Stimulated activated naive CD4-positive, alpha-beta T cell treated with Interleukin-2 at 50 U/mL for 16 hours (primary cell): ENCODE data around the gene UBE2QL1.

ENCODE experiments used
- DNase-seq: peaks from one replicate; lab custom pipeline; 2025; lab: John Stamatoyannopoulos, UW

The UBE2QL1 gene, protein sequence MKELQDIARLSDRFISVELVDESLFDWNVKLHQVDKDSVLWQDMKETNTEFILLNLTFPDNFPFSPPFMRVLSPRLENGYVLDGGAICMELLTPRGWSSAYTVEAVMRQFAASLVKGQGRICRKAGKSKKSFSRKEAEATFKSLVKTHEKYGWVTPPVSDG

DNA sequence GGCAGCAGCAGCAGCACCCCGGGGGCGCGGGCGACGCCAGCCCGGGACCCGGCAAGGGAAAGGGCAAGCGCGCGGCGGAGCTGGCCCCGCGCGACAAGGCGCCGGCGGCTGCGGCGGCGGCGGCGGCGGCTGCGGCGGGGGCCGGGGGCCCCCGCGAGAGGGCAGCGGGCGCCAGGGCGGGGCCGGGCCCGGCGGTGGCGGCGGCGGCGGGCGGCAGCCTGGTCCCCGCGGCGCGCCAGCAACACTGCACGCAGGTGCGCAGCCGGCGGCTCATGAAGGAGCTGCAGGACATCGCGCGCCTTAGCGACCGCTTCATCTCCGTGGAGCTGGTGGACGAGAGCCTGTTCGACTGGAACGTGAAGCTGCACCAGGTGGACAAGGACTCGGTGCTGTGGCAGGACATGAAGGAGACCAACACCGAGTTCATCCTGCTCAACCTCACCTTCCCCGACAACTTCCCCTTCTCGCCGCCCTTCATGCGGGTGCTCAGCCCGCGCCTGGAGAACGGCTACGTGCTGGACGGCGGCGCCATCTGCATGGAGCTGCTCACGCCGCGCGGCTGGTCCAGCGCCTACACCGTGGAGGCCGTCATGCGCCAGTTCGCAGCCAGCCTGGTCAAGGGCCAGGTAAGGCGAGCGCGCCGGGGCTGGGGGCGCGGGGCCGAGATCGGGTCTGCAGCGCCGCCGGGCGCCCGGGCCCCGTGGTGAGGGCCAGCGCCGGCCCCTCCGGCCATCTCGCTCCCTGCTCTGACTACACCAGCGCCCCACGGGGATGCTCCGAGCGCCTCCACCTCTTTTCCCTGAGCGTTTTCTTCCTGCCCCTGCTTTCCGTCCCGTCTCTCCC, at the start of gene UBE2QL1:
TSS of gene UBE2QL1 (plus strand) at position 238 of the 843 bp plus-strand sequence. CDS start at position 273, 35 bp downstream.
- no peak for DNase-seq

DNA sequence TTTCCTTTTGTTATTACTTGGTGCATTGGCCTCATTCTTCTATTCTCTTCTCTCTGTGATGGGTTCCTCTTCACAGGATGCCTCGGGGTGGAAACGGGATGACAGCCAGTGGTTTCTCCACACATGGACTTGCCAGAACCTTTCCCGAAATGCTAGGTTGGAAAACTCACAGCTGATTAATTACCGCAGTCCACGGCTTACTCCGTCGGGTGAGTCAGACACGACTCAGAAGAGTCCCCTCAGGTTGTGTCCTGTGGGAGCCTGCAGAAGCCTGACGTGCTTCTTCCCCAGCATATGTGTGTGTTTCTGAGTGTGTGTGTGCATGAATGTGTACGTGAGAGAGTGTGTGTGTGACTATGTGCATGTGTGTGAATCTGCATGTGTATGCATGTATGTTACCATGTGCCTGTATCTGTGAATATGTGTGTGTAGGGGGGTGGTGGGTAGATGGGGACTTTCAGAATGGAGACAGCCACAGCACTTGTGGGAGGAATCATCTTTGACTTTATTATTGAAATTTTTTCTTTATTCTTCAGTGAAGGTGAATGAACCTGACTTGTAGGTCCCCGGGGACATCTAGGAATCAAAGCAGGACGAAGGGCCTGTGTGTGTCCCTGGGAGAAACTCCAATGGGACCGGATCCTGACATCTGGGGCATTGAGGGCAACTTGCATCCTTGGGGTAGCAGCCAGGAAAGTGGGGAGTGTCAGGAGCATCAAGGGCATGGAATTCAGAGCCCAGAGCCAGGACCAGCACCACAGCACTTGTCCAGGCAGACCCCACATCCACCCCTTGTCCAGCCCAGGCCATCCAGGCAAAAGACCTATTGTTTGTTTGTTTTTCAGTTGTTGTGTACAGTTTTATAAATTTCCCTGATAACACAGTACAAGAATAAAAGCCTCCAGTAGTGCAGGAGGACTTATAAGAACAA, 48.4 kb upstream of the UBE2QL1 start:
- no peak for DNase-seq

DNA sequence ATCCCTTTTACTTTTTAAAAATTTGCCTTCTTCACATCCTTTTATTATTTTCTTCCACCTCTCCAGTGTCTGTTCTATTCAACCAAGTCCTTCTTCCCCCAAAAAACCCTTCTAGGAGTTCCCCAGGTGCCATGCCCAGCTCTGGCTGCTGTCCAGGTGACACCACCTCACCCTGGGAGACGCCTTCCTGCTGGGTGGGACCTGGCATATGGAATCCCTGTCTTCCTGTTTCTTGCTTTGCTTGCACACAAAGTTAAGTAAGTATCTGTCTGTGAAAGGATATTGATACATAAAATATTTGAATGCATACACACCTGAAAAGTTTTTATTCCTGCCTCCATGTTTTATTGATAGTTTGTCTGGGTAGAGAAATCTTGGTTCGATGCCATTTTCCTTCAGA, 47.2 kb upstream of the UBE2QL1 start:
- no peak for DNase-seq

DNA sequence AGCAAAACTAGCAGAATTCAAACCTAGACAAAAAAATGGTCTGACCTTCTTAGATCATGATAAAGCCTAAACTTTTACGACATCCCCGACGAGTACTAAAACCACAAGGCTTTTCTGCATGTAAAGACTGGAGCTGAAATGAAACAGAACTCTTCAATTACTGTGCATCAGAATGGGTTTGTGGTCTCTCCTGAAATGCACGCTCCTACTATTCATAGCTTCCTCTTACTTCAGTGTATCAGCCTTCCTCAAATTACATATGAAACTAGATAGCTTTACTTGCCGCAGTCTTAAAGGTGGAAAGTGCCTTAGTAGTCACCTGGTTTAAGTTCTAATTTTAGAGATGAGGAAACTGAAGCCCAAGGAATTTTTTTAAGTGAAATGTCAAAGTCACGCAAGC, 45.7 kb upstream of the UBE2QL1 start:
- no peak for DNase-seq

DNA sequence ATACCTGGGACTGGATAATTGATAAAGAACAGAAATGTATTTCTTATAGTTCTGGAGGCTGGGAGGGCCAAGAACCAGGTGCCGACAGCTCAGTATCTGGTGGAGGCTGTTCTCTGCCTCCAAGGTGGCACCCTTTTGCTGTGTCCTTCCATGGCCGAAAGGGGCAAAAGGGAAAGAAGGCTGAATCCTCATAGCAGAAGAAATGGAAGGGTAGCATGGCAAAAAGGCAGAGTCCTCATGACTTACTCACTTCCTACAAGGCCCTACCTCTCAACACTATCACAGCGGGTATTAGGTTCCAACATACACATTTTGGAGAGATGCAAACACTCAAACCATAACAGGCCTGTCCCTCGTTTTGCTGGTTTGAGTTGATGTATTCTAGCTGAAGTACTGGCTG, 45.2 kb upstream of the UBE2QL1 start:
- no peak for DNase-seq

DNA sequence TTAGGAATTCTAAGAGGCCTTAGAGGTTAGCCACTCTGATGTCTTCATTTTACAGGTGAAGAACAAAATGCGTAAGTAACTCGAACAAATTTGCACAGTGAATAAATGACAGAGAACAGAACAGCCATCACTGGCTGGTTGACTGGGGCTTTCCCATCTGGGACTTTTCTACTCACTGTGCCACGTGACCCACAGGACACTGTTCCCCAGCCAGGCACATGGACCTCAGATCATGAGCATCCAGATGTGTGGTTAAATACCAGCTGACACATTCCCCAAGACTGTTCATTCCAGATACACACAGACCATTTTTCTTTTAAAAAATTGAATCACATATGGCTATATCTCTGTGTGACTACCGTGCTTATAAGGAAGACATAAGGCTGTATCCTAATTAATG, 44.5 kb upstream of the UBE2QL1 start:
- DNase-seq = no peak

DNA sequence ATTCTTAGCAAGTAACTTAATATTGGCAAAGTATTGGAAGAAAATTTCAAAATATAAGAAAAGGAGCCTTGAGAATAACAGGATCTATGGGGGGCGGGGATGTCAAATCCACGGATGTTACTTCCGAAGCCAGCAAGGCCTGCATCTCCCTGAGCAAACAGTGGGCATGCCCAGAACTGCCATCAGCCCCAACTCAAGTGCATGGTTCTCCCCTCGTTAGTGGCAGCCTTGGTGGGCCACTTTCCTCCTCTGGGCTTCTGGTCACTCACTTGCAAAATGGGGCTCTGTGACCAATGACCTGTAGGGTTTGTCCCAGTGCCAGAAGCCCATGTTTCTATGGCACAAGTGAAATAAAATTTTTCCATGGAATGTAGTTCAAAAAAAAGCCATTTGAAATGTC, 43.1 kb upstream of the UBE2QL1 start:
- DNase-seq = no peak

DNA sequence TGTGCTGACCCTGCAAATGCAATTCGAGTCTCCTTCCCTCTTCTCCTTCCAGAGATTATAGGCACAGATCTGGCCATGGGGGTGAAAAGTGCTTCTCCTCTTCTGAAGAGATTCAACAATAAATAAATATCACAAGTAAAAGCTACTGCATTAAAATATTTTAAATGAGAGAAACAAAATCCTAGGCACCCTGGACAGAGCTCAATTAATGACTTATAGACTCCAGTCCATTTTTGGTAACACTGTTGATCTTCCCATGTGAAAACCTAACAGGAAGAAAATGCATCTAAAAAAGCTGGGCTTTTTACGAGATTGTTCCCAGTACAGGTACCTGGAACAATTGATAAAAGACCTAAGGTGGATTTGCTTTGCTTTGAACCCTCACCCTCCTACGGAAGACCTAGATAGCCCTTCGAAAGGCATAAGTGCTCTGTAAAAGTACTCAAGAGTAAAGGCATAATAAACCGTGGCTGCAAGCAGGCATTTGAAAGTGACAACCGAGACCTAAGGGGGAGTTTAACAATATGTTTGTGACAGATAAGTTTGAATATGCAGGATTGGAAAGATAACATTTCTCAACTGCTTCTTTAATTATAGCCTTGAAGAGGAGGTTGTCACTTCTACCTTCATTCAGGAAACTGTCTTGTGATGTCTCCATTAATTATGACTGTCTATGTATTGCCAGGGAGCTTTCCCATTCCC, 41.0 kb upstream of the UBE2QL1 start:
- DNase-seq = no peak

DNA sequence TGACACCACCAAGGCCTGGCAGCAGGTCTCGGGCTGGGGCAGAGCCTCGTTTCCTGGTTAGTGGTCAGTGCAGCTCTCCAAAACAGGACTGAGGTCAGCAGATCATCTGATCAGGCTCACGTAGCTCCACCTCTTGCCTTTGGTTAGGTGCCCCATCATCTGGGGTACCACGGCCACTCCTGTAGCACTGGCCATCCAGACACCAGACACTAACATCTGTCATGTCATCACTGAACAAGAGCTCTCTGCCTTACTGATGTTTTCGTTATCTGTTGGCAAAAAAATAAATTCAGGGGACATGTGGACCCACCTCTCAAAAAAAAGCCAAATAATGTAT, 40.4 kb upstream of the UBE2QL1 start:
- DNase-seq = no peak

DNA sequence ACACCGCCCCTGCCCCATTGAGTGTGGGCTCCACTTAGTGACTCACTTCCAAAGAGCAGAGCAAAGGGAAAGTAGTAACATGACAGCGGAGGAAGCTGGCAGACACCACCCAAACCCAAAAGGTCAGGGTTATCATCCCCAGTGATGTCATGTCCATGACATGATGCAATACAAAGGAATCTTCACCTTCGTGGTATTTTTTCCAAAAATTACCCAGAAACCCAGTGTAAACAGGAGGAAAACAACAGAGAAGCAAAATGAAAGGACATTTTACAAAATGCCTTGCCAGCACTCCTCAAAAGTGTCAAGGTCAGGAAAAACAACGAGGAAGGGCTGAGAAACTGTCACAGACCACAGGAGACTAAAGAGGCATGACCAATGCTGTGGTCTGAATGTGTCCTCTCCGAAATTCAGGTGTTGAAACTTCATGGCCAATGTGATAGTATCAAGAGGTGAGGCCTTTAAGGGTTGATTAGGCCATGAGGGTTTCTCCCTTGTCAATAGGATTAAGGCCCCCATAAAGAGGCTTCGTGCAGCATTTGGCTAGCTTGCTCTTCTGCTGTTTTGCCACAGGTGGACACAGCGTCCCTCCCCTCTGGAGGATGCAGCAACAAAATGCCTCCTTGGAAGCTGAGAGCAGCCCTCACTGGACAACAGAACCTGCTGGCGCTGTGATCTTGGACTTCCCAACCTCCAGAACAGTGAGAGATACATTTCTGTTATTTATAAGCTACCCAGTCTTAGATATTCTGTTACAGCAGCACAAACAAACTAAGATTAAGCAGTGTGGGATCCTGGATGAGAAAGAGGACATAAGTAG, 39.8 kb upstream of the UBE2QL1 start:
- no peak for DNase-seq

DNA sequence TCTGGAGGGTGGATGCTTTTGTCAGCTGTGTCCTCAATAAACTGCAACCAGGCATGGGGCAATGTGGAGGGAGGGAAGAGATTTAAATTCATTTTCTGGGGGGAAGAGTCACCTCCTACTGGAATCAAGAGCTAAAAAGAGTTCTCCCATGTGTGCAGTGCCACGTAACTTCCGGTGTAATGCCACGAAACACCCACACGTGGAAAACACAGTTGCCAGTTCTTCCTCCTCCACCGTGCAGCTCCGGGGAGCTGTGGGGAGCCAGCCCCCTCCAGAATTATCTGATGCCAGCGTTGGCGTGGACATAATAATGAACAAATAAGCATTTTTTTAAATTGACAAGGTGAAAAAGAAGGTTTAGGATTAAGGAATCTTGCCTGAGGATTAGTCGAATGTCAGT, 38.2 kb upstream of the UBE2QL1 start:
- no peak for DNase-seq

DNA sequence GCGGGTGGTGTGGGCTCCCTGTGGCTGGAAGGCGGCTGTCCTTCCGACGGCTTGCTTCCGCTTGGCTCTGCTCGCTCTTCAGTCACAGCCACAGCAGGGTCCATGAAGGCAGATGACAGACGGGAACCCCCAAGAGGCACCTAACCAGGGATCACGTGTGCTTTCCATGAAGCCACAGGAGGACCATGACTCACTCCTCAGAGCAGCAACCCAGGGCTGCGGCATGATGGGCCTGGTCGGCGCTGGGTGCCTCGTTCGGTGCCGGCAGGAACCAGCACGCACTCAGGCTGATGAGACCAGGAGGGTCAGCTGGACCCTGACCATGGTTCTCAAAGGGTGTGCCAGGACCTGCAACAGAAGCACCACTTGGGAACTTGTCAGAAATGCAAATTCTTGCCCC, 37.5 kb upstream of the UBE2QL1 start:
- no peak for DNase-seq

DNA sequence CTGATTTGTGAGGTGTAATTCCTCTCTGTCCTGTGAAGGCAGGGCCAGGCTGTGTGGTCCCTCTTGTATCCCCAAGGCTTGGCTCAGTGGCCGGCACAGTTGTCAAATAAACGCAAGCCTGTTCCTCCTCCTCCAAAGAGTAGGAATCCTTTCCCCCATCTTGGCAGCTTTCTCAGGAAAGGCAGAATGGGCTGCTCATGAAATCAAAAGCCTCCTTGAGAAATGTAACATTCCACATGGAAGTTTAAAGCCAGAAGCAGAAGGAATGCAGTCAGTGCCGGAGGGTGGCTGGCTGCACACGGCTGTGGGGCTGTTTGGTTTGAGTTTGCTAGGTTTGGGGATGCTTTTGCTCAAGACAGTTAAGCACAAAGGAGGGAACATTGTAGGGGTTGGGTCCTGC, 35.8 kb upstream of the UBE2QL1 start:
- DNase-seq = no peak

DNA sequence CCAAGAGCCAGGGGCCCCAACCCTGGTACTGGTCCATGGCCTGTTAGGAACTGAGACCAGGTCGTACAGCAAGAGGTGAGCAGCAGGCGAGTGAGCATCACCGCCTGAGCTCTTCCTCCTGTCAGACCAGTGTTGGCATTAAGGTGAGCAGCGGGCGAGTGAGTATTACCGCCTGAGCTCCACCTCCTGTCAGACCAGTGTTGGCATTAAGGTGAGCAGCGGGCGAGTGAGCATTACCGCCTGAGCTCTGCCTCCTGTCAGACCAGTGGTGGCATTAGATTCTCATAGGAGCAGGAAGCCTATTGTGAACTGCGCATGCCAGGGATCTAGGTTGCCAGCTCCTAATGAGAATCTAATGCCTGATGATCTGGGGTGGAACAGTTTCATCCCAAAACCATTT, 31.0 kb upstream of the UBE2QL1 start:
- no peak for DNase-seq

DNA sequence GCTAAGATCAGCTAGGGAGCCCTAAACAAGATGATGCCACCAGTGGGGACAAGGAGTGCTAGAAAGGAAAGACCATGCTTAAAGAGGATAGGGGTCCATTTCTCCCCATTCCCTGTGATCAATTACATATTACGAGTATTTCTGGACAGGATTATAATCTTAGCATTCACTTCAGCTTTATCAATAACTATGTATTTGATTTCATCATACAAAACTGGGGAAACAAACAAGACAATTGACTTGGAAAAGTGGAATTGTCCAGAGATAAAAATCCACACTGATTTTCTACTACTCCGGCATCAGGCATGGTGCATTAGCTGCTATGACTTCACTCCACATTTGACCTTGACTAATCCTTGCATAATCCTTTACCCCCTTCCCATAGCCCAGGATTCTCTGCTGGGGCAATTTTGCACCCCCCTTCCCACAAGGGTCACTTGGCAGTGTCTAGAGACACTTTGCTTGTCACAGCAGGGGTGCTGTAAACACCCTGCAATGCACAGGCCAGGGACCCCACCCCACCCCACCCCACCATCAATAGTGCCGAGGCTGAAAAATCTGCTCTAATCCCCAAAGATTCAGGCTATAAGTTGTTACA, 29.9 kb upstream of the UBE2QL1 start:
- DNase-seq = no peak

DNA sequence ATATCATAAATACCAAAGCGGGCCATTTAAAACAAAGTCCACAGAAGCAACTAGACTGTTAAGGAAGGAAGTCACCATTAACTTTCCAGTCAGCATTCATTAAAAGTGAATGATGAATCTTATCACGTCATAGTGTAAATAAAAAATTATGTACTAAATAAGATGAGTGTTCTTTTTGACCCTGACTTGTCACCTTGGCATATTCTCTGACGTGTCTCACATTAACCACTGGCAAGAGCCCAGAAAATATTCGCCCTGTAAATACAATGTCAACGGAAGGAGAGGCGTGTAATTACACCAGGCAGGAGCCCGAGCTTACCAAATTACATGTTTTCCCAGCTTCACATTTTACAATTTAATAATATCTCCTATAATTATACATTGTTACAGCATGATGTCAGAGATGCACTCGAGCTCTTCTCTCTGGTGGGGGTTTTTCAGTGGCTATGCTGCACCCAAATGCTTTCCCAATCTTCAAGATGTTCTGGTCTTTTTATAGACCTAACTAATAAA, 29.3 kb upstream of the UBE2QL1 start:
- no peak for DNase-seq

DNA sequence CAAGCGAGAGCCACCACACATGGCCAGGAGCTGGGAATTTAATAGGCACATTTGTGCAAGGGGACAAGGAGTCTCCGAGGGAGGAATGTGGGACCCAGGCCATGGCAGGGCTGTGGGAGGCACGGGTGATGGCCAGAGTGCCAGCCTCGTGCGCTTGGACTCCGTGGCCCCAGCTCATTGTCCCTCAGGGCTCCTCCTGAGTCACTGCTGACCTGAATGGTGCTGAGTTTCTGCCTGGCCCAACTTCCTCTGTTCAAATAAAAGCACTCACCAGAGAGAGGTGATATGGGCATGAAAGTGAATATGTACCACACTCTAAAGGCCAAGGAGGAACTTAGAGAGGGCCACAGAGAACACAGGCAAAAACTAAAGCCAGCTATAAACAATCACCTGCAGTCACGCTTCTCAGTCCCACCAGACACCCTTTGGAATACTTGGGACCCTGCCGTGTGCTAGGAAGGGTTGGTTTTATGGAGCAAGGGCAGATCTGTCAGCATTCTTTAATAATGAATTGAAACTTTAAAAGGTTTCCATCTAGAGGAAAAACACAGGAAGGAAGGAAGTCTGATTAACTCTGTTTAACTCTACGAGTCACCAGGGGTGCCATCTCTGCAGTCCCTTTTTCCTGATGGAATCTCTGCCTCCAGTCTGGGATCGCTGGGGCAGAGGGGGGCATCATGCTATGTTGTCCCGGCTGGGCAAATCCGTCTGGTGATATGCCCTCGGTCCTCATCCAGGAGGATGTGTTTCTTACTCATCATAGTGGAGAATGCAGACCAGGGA, 25.1 kb upstream of the UBE2QL1 start:
- DNase-seq = no peak

DNA sequence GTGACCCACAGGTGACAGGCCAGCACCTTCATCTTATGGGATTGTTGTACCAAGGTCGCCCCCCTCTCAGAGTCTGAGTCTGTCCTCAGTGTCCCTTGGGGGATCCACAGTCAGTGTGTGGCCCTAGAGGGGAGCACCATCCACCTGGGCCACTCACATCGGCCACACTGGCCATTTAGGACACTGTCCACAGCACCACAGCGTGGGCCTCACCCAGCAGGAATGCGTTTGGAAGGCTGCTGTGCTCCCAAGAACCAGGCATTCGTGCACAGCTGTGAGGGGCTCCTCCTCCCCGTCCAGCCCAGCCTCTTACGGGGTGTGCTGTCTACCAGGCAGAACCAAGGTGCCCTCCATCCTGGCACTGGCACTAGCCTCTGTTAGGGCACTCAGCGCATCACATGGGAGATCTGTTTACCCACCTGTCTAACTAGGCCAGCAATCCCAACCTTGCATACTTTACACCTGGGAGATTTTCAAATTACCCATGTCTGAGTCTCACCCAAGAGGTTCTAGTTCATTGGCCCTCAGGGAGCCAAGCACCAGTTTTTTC, 24.5 kb upstream of the UBE2QL1 start:
- DNase-seq = no peak

DNA sequence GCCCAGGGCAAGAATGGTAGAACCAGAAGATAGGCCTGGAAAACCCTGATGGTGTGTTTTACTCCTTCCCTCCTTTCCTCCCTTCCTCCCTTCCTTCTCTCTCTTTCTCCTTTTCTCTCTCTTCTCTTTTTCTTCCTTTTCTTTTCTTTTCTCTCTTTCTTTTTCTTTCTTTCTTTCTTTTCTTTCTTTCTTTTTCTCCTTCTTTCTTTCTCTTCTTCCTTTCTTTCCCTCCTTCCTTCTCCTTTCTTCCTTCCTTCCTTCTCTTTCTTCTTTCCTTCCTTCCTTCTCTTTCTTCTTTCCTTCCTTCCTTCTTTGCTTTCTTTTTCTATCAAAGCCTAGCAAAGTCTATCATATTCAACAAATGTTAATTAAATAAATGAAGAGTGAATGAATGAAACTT, 24.0 kb upstream of the UBE2QL1 start:
- no peak for DNase-seq

DNA sequence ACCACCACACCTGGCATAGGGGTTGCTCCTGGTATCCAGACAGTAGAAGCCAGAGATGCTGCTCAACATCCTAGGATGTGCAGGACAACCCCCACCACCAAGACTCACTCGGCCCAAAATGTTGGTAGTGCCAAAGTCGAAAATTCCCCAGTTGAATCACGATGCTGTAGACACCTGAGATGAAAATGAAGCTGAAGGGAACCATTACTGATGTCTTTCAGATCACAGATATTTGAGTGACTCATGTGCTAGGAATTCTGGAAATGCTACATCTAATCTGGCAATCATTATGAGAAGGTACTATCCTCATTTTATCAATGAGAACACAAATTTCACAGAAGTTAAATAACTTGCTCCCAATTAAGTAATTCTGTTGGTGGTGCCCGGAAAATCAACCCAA, 21.0 kb upstream of the UBE2QL1 start:
- no peak for DNase-seq
